Measurements from ENCODE around the gene SLC24A3. TPM values are rescaled to one million over a fixed set of nuclear protein-coding genes. Genes with fewer than 3 reads are reported as not detected.
A peak's percentile ranks its signal among the peaks of the same experiment; 100 is the strongest.
"Not testable (repeated sequence)": the region's sequence is repeated elsewhere in the genome, so short reads cannot be mapped to it uniquely, and the experiment has no call there.

The SLC24A3 gene
- total RNA-seq, 1 donor from 2014 or later: 13.5 TPM

GRCh38 chr20:19745106-19745505, 532.7 kb downstream of the SLC24A3 start:
- no peak for DNase-seq (ENCODE audit: low spot score in 2 of 2)
- FAIRE-seq: no peak

DNA sequence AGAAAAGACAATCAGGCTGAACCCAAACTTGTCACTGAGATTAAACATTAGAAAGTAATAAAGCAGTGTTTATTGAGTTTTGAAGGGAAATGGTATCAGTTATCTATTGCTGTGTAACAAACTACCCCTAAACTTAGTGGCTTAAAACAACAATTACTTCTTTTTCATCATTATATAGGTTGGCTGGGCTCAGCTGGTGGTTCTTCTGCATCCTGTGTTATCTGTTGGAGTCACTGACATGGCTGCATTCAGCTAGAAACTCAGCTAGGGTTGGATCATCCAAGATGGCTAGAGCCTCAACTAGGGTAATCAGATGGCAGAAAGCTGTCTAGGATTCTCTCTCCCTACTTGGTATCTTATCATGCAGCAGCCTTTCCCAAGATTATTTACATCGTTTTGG, 533.1 kb downstream of the SLC24A3 start:
- no peak for DNase-seq (ENCODE audit: low spot score in 2 of 2)
- FAIRE-seq: no peak

- FAIRE-seq (peak; percentile 53), DNase-seq (ENCODE audit: low spot score in 2 of 2) (no peak)
Measured at GRCh38 chr20:19746396-19746795, 534.0 kb downstream of the SLC24A3 start.

DNA sequence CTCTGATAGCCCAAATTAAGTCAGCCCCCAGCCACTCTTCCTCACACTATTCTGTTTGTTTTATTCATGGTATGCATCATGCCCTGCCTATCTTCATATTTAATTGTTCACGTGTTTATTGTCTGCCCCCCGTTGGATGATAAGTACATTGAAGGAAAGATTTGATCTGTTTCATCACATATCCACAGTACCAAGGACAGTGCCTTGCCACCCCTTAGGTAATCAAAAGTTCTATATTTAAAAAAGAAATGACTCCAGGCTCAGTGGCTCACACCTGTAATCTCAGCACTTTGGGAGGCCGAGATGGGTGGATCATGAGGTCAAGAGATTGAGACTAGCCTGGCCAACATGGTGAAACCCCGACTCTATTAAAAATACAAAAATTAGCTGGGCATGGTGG, 535.5 kb downstream of the SLC24A3 start:
- FAIRE-seq (no peak), DNase-seq (ENCODE audit: low spot score in 2 of 2) (no peak)

GRCh38 chr20:19748681-19749080, 536.2 kb downstream of the SLC24A3 start:
- FAIRE-seq (no peak), DNase-seq (ENCODE audit: low spot score in 2 of 2) (no peak)

- FAIRE-seq: no peak
- DNase-seq (ENCODE audit: low spot score in 2 of 2): no peak
Measured at GRCh38 chr20:19749618-19750071, 537.2 kb downstream of the SLC24A3 start.

GRCh38 chr20:19750101-19750606, 537.7 kb downstream of the SLC24A3 start:
- FAIRE-seq: no peak
- no peak for DNase-seq (ENCODE audit: low spot score in 2 of 2)

DNA sequence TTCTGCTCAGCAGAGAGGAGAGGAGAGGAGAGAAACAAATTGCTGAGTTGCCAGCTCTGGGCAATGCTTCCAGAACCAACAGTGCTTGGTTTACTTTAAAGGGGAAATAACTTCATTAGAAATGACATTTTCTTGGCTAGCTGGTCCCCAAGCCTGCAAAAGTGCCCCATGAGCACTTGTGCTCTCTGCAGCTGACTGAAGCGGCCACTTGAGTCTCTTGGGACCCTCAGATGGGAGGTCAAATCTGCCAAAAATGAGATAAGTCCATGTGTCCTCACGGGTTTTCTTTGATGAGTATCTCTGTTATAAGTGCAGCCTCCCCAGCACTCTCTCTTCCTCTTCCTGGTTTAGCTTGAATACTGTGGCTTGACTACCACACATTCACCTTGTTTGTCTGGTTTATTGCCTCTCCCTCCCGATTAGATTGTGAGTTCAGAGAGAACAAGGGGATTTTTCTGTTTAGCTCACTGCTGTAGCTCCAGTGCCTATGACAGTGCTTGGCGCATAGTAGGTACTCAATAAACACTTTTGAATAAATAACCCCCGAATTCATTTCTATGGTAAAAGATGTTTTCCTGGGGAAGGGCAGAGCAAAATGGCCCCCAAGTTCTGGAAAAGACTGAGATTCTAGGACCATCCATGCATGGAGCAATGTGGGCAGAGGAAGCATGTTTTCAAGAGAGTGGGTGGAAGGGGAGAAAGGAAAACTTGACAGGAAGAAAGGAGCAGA, 538.6 kb downstream of the SLC24A3 start:
- DNase-seq (ENCODE audit: low spot score in 2 of 2): no peak
- no peak for FAIRE-seq

DNA sequence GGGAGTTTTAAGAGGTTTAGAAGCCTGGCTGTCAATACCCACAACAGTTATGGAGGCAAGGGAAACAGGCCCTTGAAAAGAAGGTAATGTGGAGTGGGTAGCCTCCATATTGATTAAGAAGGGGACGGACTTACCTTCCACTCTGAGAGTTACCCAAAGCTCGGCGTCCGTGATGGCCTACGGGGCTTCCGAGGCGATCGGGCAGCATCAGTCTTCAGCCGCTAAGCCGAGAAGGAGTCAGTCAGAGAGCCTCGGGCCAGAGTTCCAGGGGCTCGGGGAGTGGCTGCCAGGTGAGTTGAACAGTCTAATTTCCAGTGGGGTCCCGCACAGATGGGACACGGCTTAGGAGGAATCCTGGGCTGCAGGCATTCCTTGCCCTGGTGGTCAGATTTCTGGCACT, 541.8 kb downstream of the SLC24A3 start:
- not testable (repeated sequence) for FAIRE-seq; DNase-seq (ENCODE audit: low spot score in 2 of 2)

- DNase-seq (ENCODE audit: low spot score in 2 of 2): peak in 1 of 2 donors; percentile 31
- no peak for FAIRE-seq
Measured at GRCh38 chr20:19756761-19757486, 544.5 kb downstream of the SLC24A3 start.

- DNase-seq (ENCODE audit: low spot score in 2 of 2) (peak; percentile 88 to 89), FAIRE-seq (no peak)
Measured at GRCh38 chr20:19757487-19758132, 545.2 kb downstream of the SLC24A3 start.

DNA sequence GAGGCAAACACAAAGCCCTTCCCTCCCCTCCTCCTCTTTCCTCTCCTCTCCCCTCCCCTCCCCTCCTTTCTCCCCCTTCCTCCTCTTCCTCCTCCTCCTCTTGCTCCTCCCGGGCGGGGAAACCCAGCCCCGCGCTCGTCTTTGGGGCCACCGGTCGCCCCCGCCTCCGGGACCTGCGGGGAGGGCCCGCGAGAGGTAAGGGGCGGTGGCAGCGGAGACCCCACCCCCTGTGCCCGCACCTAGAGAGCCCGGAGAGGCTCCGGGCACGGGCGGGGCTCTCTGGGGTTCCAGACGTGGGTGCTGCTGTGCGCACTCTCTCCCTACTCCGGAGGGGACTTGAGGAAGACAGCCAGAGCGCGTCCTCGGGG, 545.7 kb downstream of the SLC24A3 start, which contains the start of gene RIN2:
TSS of gene RIN2 (plus strand) at position 126 of the 368 bp plus-strand sequence. CDS start 131,344 bp downstream, outside the sequence.
- DNase-seq (ENCODE audit: low spot score in 2 of 2) (peak; percentile 70 to 72), FAIRE-seq (no peak)

DNA sequence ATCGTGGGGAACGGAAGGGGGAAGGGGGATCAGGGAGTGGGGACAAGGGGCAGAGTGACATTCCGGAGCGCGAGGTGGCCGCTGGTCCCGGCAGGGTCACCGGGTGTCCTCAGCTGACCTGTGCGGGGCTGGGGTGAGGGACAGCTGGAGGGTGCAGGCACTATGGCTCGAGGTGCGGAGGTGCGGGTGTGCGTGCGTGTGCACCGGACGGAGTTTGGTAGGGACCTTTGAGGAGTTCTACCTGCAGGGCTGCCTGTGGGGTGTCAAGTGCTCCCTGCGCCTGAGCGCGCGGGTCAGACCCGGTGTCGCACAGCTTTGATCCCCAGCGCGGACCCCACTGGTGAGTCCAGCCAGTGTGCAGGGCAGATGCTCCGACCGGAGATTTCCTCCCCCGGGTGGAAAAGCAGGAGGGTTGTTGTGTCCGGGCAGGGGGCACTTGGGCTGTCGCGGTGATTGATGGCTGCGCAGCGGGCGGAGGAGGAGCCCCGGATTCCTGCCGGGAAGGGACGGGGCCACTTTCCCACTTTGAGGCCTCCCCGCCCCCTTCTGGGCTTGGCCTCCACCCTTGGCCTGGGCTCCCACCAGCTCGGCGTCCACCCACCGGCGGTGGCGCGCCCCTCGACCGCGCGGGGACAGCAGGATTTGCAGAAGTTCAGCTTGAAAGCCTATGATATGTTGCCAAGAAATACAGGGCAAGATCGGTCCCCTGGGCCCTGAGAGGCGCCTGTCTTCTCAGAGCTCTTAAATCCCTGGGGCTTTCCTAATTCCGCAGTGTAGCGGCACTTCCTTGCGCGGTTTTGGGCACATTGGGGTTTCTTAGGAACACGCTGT, 546.3 kb downstream of the SLC24A3 start:
- FAIRE-seq: no peak
- DNase-seq (ENCODE audit: low spot score in 2 of 2): peak; percentile 58 to 68

- no peak for DNase-seq (ENCODE audit: low spot score in 2 of 2)
- FAIRE-seq: no peak
Measured at GRCh38 chr20:19760371-19760721, 547.9 kb downstream of the SLC24A3 start.

DNA sequence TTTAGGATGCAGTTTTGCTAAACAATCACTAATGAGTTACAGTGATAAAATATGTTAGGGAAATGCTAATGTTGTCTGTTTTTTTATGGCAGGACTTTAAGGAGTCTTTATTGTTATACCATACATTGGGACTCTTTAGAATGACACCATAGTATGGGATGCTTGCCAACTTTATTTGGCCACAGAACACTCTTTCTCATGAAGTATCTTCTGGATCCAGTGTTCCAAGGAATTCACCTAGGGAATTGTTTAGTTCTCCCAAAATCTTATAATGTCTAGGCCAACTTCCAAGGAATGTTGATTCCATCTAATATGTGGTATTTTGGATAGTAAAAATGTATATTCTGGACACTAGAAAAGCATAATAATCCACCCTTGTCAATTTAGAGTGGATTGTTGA, 548.9 kb downstream of the SLC24A3 start:
- DNase-seq (ENCODE audit: low spot score in 2 of 2) (no peak), FAIRE-seq (no peak)

- DNase-seq (ENCODE audit: low spot score in 2 of 2) (no peak), FAIRE-seq (no peak)
Measured at GRCh38 chr20:19761841-19762240, 549.4 kb downstream of the SLC24A3 start.

DNA sequence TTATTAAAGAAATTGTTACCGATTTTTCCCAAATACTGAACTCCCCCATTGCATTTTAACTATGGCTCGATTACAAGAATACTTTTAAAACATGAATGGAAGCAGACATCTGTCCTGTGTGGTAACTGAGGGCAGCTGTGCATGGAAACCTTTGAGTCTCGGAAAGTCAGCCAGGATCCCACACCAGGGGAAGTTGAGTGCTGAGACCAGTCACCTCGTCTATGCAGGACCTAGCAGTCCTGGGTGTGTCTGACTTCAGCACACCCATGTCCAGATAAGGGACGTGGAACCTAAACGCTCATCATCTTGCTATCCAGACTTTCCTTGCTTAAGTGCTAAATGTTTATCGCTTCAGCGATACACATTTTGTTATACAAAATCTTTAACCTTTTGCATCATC, 551.8 kb downstream of the SLC24A3 start:
- FAIRE-seq: no peak
- no peak for DNase-seq (ENCODE audit: low spot score in 2 of 2)

DNA sequence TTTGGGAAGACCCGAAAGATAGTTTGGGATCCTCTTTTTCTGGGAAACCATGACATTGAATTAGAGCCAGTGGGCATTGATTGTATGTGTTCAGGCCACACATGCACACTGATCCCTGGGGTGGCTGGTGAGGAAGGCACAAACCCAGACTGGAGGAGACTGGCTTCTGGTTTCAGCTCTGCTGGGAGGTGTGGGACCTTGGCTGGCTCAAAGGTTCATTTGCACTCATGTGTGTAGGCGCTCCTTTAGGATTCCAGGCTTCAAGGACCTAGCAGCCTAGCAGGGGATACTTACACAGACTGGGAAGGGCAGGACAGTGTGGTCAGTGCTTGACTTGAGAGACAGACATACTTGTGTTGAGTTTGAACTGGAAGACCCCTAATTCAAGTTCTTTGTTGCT, 552.8 kb downstream of the SLC24A3 start:
- DNase-seq (ENCODE audit: low spot score in 2 of 2): no peak
- no peak for FAIRE-seq

- FAIRE-seq (no peak), DNase-seq (ENCODE audit: low spot score in 2 of 2) (no peak)
Measured at GRCh38 chr20:19765913-19766312, 553.5 kb downstream of the SLC24A3 start.

- no peak for DNase-seq (ENCODE audit: low spot score in 2 of 2)
- FAIRE-seq: no peak
Measured at GRCh38 chr20:19767070-19767469, 554.6 kb downstream of the SLC24A3 start.

Measured in frontal cortex (tissue), 4 donors.